GM18951 (cell line): ENCODE measurements around the gene TTC22.

Source experiments
- POLR2A ChIP-seq: IDR thresholded peaks from 4 replicates; pipeline ENCODE4 v1.6.1; 2011; ENCODE audit warnings: mild to moderate bottlenecking; ENCODE audit not compliant: insufficient read length, insufficient read depth; ENCODE audit errors: extremely low read depth
- in situ Hi-C: fragments of 300-500 bp; cut with MboI; formaldehyde crosslinking; loops from one replicate; pipeline ENCODE4 v1.12.0; 2022; ENCODE audit warnings: low sequenced_read_pairs, mixed read lengths, inconsistent platforms; ENCODE audit not compliant: unreplicated experiment

TTC22 gene

GRCh38 chr1:54842206-54842915, 41.2 kb upstream of the TTC22 start:
- in situ Hi-C loops: no loop called here
- no peak for TF ChIP-seq POLR2A

GRCh38 chr1:54839824-54840223, 38.7 kb upstream of the TTC22 start:
- in situ Hi-C loops: no loop called here
- no peak for TF ChIP-seq POLR2A

DNA sequence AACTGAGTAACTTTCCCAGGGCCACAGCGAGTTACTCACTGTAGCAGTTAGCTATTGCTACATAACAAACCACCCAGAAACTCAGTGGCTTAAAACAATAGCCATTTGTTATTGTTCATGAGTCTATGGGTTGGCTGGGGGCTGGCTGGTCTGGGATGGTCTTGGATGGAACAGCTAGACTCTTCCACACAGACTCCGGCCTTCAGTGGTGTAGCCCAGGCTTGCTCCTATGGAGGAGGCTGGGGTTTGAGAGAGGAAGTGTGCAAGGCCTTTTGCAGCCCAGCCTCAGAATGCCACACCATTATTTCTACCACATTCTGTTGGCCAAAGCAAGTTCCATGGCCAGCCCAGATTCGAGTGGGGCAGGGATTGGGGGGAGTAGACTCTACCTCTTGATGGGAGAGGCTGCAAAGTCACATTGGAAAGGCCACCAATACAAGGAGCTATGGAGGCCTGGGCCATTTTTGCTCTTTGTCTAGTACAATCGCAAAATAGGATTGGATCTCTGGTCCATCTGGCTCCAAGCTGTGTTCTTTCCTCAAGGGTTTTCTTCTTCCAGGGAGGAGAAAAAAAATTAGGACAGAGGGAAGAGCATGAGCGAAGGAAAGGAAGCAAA, 37.5 kb upstream of the TTC22 start:
- in situ Hi-C loops: no loop called here

GRCh38 chr1:54837002-54837853, 36.1 kb upstream of the TTC22 start:
- TF ChIP-seq POLR2A: no peak
- in situ Hi-C loops: no loop called here

More for the DNA sequence above, 37.5 kb upstream of the TTC22 start:
- TF ChIP-seq POLR2A: no peak

DNA sequence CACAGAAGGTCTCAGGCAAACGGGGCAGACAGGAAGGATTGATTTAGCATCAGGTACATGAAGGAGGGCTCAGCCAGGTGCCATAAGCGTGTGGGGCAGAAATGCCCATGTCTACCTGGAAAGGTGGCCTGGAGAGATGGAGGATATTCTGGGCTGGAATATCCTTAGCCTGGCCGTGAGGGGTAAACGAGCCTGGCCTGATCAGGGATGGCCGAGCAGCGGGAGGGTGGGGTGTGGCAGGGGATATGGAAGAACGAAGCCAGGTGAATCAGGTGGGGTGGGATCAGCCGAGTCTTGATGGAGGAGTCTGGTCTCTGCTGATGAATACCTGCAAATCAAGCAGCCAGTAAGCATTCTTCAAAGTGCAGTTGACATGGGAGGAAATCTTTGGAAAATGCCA, 35.5 kb upstream of the TTC22 start:
- in situ Hi-C loops: no loop called here
- no peak for TF ChIP-seq POLR2A

GRCh38 chr1:54835970-54836369, 34.8 kb upstream of the TTC22 start:
- no peak for TF ChIP-seq POLR2A
- in situ Hi-C loops: no loop called here

GRCh38 chr1:54835131-54835898, 34.2 kb upstream of the TTC22 start:
- in situ Hi-C loops: no loop called here
- no peak for TF ChIP-seq POLR2A

DNA sequence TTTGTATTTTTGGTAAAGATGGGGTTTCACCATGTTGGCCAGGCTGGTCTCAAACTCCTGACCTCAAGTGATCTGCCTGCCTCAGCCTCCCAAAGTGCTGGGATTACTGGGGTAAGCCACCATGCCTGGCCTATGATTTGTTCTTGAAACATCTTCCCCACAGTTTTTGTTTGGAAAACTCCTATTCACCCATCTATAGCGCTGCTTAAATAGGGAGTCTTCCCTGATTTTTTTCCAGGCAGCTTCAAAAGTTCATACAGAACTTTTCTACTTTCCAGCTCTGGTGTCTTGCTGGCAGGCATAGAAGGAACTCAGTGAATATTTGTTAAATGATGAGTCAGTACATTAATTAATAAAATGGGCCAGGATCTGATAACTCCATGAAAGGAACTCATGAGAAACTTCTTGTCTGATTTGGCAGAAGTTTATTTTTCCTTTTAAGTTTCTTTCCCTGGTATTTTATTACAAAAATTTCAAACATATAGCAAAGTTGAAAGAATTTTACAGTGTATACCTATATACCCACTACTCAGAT, 33.0 kb upstream of the TTC22 start:
- in situ Hi-C loops: no loop called here
- TF ChIP-seq POLR2A: no peak

DNA sequence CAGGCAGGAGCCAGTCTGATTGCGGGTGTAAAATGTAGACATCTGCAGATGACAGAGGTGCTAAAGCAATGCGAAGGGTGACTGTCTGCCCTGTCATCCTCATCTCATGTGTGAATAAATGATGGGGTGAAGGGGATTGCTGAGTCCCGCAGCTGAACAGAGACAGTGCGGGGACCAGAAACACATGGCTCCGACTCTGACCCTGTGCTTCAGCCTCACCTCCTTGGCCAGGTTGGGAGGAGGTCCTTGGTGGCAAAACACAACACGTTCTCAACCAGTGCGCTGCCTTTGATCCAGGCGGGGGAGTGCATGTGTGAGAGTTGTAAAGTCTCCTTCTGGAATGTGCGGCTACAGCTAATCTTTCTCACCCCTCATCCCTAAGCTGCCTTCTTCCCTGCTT, 32.0 kb upstream of the TTC22 start:
- in situ Hi-C loops: no loop called here
- TF ChIP-seq POLR2A: no peak

DNA sequence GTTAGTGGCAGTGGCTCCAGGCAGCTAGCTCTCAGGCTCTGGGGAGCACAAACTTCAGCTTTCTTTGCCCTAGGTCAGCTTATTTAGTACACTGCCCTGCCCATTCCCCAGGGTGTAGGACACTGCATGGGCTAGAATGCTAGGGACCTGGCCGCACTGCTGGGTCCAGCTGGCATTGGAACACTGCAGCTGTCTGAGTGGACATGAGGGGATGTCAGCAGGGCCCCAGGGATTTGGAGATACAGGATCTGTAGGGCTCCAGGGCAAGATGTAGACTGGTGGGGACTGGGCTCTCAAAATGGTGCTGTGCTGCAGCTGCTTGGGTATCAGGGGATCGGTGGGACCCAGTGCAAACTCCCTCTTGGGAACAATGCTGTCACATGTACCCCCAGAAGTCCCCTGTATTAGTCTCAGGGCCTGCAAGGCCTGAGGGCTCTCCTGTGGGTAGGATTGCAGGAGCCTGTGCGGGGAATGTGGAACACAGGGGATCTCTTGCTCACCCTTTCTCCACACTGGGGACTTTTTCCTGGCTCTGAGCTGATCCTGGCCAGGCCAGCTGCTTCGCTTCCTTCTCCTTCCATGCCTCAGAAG, 25.2 kb upstream of the TTC22 start:
- TF ChIP-seq POLR2A: no peak
- in situ Hi-C loops: no loop called here

DNA sequence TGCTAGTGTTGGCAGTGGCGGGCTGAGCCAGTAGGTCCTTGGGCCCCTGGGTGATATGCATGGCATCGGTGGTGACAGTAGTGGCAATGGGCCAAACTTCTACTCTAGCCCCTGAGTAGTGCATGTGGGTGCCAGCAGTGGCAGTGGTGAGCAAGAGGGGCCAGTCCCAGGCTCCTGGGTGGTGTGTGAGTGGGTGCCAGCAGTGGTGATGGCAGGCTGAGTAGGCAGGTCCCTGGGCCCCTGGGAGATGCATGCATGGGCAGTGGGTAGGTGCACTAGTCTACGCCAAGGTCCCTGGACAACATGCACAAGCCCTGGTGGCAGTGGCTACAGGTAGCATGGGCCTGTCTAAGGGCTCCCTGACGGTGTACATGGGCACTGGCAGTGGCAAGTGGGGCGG, 24.6 kb upstream of the TTC22 start:
- no peak for TF ChIP-seq POLR2A
- in situ Hi-C loops: no loop called here

DNA sequence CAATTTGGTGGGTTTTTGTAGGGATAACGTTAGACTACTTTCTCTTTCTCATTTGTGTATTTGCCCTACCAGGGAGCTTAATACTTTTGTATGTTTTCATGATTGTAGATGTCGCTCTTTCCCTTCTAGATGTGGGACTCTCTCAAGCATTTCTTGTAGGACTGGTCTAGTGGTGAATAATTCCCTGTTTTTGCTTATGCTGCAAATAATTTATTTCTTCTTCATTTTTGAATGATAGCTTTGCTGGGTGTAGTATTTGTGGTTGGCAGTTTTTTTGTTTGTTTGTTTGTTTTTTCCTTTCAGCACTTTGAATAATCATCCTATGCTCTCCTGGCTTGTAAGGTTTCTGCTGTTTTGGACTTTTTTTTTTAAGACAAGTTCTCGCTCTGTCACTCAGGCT, 22.5 kb upstream of the TTC22 start:
- TF ChIP-seq POLR2A: no peak
- in situ Hi-C loops: no loop called here
